GM21390 (cell line): ENCODE results near the gene PPP2R2C.

ENCODE experiments used
- ATAC-seq: cut with Tn5 transposase; IDR thresholded peaks from one replicate; pipeline ENCODE4 v1.9.1; 2021; ENCODE audit not compliant: unreplicated experiment

Gene PPP2R2C

GRCh38 chr4:6368096-6368495, 104.3 kb downstream of the PPP2R2C start:
- ATAC-seq = no peak

- no peak for ATAC-seq
Observed at GRCh38 chr4:6367371-6367851, 105.0 kb downstream of the PPP2R2C start.

GRCh38 chr4:6366581-6366980, 105.8 kb downstream of the PPP2R2C start:
- no peak for ATAC-seq

- no peak for ATAC-seq
Observed at GRCh38 chr4:6365545-6366086, 106.8 kb downstream of the PPP2R2C start.

GRCh38 chr4:6364581-6364980, 107.8 kb downstream of the PPP2R2C start:
- ATAC-seq = no peak

- no peak for ATAC-seq
Observed at GRCh38 chr4:6364146-6364545, 108.3 kb downstream of the PPP2R2C start.

GRCh38 chr4:6362896-6363295, 109.5 kb downstream of the PPP2R2C start:
- no peak for ATAC-seq

GRCh38 chr4:6362243-6362885, 110.0 kb downstream of the PPP2R2C start:
- ATAC-seq = no peak

GRCh38 chr4:6361076-6361784, 111.2 kb downstream of the PPP2R2C start:
- no peak for ATAC-seq

- no peak for ATAC-seq
Observed at GRCh38 chr4:6360385-6360784, 112.0 kb downstream of the PPP2R2C start.

- no peak for ATAC-seq
Observed at GRCh38 chr4:6359536-6360308, 112.7 kb downstream of the PPP2R2C start.

- ATAC-seq = no peak
Observed at GRCh38 chr4:6357476-6357875, 114.9 kb downstream of the PPP2R2C start.

- no peak for ATAC-seq
Observed at GRCh38 chr4:6356076-6356560, 116.3 kb downstream of the PPP2R2C start.

- no peak for ATAC-seq
Observed at GRCh38 chr4:6355052-6355451, 117.4 kb downstream of the PPP2R2C start.

- no peak for ATAC-seq
Observed at GRCh38 chr4:6354626-6355025, 117.8 kb downstream of the PPP2R2C start.

- no peak for ATAC-seq
Observed at GRCh38 chr4:6354119-6354518, 118.3 kb downstream of the PPP2R2C start.

- ATAC-seq = no peak
Observed at GRCh38 chr4:6352031-6352692, 120.3 kb downstream of the PPP2R2C start.

GRCh38 chr4:6351246-6352000, 121.0 kb downstream of the PPP2R2C start:
- no peak for ATAC-seq

- no peak for ATAC-seq
Observed at GRCh38 chr4:6350646-6351045, 121.8 kb downstream of the PPP2R2C start.
